ENCODE data around the gene DAB2IP.
A peak's percentile ranks its signal among the peaks of the same experiment; 100 is the strongest.

GRCh38 chr9:121810489-121810888, 159.1 kb downstream of the DAB2IP start:
- TF ChIP-seq CTCF (IDR thresholded peaks at IDR 0.05; ENCODE audit: low read depth, low read length, missing input control), result no peak
- peak; percentile 94 for TF ChIP-seq ZBTB33 (IDR thresholded peaks at IDR 0.05)

Data from liver (tissue), 2 donors.